ENCODE data around the gene ABI3BP.

ABI3BP gene

GRCh38 chr3:100783619-100784018, 209.6 kb downstream of the ABI3BP start:
- Mint-ChIP-seq H3K36me3 (ENCODE audit: insufficient read depth) (peaks cover 2% of the 10 kb centered on the region), H3K4me3 (no peak overlapping the region), H3K27me3 (peaks cover 7% of the 10 kb centered on the region), H3K4me1 (no peaks in the 10 kb centered on the region), H3K9me3 (peaks cover 6% of the 10 kb centered on the region), H3K27ac (ENCODE audit: low read depth) (no peak overlapping the region)
- ATAC-seq (replicated peaks; ENCODE audit: extremely low read depth, poor library complexity, severe bottlenecking) (no peak), DNase-seq (ENCODE audit: low spot score in 2 of 2) (no peak)

GRCh38 chr3:100782906-100783305, 210.3 kb downstream of the ABI3BP start:
- Mint-ChIP-seq H3K27me3 (peaks cover 7% of the 10 kb centered on the region), H3K4me3 (no peak overlapping the region), H3K36me3 (ENCODE audit: insufficient read depth) (no peaks in the 10 kb centered on the region), H3K27ac (ENCODE audit: low read depth) (no peak overlapping the region), H3K4me1 (no peaks in the 10 kb centered on the region), H3K9me3 (peaks cover 6% of the 10 kb centered on the region)
- no peak for DNase-seq (ENCODE audit: low spot score in 2 of 2)
- no peak for ATAC-seq (replicated peaks; ENCODE audit: extremely low read depth, poor library complexity, severe bottlenecking)

- Mint-ChIP-seq H3K9me3 (peaks cover 6% of the 10 kb centered on the region), H3K36me3 (ENCODE audit: insufficient read depth) (no peaks in the 10 kb centered on the region), H3K27ac (ENCODE audit: low read depth) (no peak overlapping the region), H3K4me1 (no peaks in the 10 kb centered on the region), H3K4me3 (no peak overlapping the region), H3K27me3 (peaks cover 7% of the 10 kb centered on the region)
- DNase-seq (ENCODE audit: low spot score in 2 of 2), result no peak
- ATAC-seq (replicated peaks; ENCODE audit: extremely low read depth, poor library complexity, severe bottlenecking), result no peak
Measured at GRCh38 chr3:100782348-100782747, 210.9 kb downstream of the ABI3BP start.

GRCh38 chr3:100781301-100781700, 211.9 kb downstream of the ABI3BP start:
- Mint-ChIP-seq H3K36me3 (ENCODE audit: insufficient read depth) (no peaks in the 10 kb centered on the region), H3K4me3 (no peak overlapping the region), H3K4me1 (no peaks in the 10 kb centered on the region), H3K27me3 (peaks cover 7% of the 10 kb centered on the region), H3K9me3 (peaks cover 6% of the 10 kb centered on the region), H3K27ac (ENCODE audit: low read depth) (no peak overlapping the region)
- ATAC-seq (replicated peaks; ENCODE audit: extremely low read depth, poor library complexity, severe bottlenecking), result no peak
- DNase-seq (ENCODE audit: low spot score in 2 of 2), result no peak

- no peak overlapping the region for H3K4me3 Mint-ChIP-seq
- H3K27ac Mint-ChIP-seq (ENCODE audit: low read depth), result no peak overlapping the region
- peaks cover 6% of the 10 kb centered on the region for H3K9me3 Mint-ChIP-seq
- ATAC-seq (replicated peaks; ENCODE audit: extremely low read depth, poor library complexity, severe bottlenecking) (no peak), DNase-seq (ENCODE audit: low spot score in 2 of 2) (no peak)
- no peaks in the 10 kb centered on the region for H3K36me3 Mint-ChIP-seq (ENCODE audit: insufficient read depth)
- peaks cover 7% of the 10 kb centered on the region for H3K27me3 Mint-ChIP-seq
- no peaks in the 10 kb centered on the region for H3K4me1 Mint-ChIP-seq
Measured at GRCh38 chr3:100780071-100780622, 213.1 kb downstream of the ABI3BP start.

GRCh38 chr3:100779480-100779879, 213.7 kb downstream of the ABI3BP start:
- H3K9me3 Mint-ChIP-seq, result peaks cover 1% of the 10 kb centered on the region
- no peak for DNase-seq (ENCODE audit: low spot score in 2 of 2)
- no peak for ATAC-seq (replicated peaks; ENCODE audit: extremely low read depth, poor library complexity, severe bottlenecking)

GRCh38 chr3:100777271-100777670, 215.9 kb downstream of the ABI3BP start:
- Mint-ChIP-seq H3K27me3 (peaks cover 7% of the 10 kb centered on the region), H3K9me3 (no peaks in the 10 kb centered on the region), H3K27ac (ENCODE audit: low read depth) (no peak overlapping the region), H3K36me3 (ENCODE audit: insufficient read depth) (no peaks in the 10 kb centered on the region), H3K4me1 (no peaks in the 10 kb centered on the region), H3K4me3 (no peak overlapping the region)
- no peak for ATAC-seq (replicated peaks; ENCODE audit: extremely low read depth, poor library complexity, severe bottlenecking)
- no peak for DNase-seq (ENCODE audit: low spot score in 2 of 2)

More at GRCh38 chr3:100779480-100779879, 213.7 kb downstream of the ABI3BP start:
- H3K27me3 Mint-ChIP-seq, result peaks cover 7% of the 10 kb centered on the region
- no peak overlapping the region for H3K27ac Mint-ChIP-seq (ENCODE audit: low read depth)
- H3K36me3 Mint-ChIP-seq (ENCODE audit: insufficient read depth), result no peaks in the 10 kb centered on the region
- no peaks in the 10 kb centered on the region for H3K4me1 Mint-ChIP-seq
- no peak overlapping the region for H3K4me3 Mint-ChIP-seq

- H3K27ac Mint-ChIP-seq (ENCODE audit: low read depth), result no peak overlapping the region
- no peaks in the 10 kb centered on the region for H3K9me3 Mint-ChIP-seq
- H3K36me3 Mint-ChIP-seq (ENCODE audit: insufficient read depth), result no peaks in the 10 kb centered on the region
- H3K4me1 Mint-ChIP-seq, result no peaks in the 10 kb centered on the region
- ATAC-seq (replicated peaks; ENCODE audit: extremely low read depth, poor library complexity, severe bottlenecking) (no peak), DNase-seq (ENCODE audit: low spot score in 2 of 2) (no peak)
- no peak overlapping the region for H3K4me3 Mint-ChIP-seq
- peaks cover 7% of the 10 kb centered on the region for H3K27me3 Mint-ChIP-seq
Measured at GRCh38 chr3:100776746-100777145, 216.5 kb downstream of the ABI3BP start.

- Mint-ChIP-seq H3K27me3 (peaks cover 7% of the 10 kb centered on the region), H3K4me3 (no peak overlapping the region), H3K27ac (ENCODE audit: low read depth) (no peak overlapping the region), H3K36me3 (ENCODE audit: insufficient read depth) (no peaks in the 10 kb centered on the region), H3K9me3 (no peaks in the 10 kb centered on the region), H3K4me1 (no peaks in the 10 kb centered on the region)
- ATAC-seq (replicated peaks; ENCODE audit: extremely low read depth, poor library complexity, severe bottlenecking) (no peak), DNase-seq (ENCODE audit: low spot score in 2 of 2) (no peak)
Measured at GRCh38 chr3:100776097-100776729, 217.0 kb downstream of the ABI3BP start.

GRCh38 chr3:100775669-100776068, 217.6 kb downstream of the ABI3BP start:
- Mint-ChIP-seq H3K4me3 (no peak overlapping the region), H3K9me3 (no peaks in the 10 kb centered on the region), H3K36me3 (ENCODE audit: insufficient read depth) (no peaks in the 10 kb centered on the region), H3K27me3 (peaks cover 7% of the 10 kb centered on the region), H3K27ac (ENCODE audit: low read depth) (no peak overlapping the region), H3K4me1 (no peaks in the 10 kb centered on the region)
- DNase-seq (ENCODE audit: low spot score in 2 of 2) (no peak), ATAC-seq (replicated peaks; ENCODE audit: extremely low read depth, poor library complexity, severe bottlenecking) (no peak)

- ATAC-seq (replicated peaks; ENCODE audit: extremely low read depth, poor library complexity, severe bottlenecking) (no peak), DNase-seq (ENCODE audit: low spot score in 2 of 2) (no peak)
- Mint-ChIP-seq H3K4me1 (no peaks in the 10 kb centered on the region), H3K27ac (ENCODE audit: low read depth) (no peak overlapping the region), H3K4me3 (no peak overlapping the region), H3K9me3 (no peaks in the 10 kb centered on the region), H3K36me3 (ENCODE audit: insufficient read depth) (no peaks in the 10 kb centered on the region), H3K27me3 (peaks cover 7% of the 10 kb centered on the region)
Measured at GRCh38 chr3:100775226-100775625, 218.0 kb downstream of the ABI3BP start.

GRCh38 chr3:100769693-100770092, 223.5 kb downstream of the ABI3BP start:
- ATAC-seq (replicated peaks; ENCODE audit: extremely low read depth, poor library complexity, severe bottlenecking) (no peak), DNase-seq (ENCODE audit: low spot score in 2 of 2) (no peak)
- Mint-ChIP-seq H3K4me3 (no peak overlapping the region), H3K27me3 (no peaks in the 10 kb centered on the region), H3K9me3 (no peaks in the 10 kb centered on the region), H3K27ac (ENCODE audit: low read depth) (no peak overlapping the region), H3K4me1 (no peaks in the 10 kb centered on the region), H3K36me3 (ENCODE audit: insufficient read depth) (peaks cover 1% of the 10 kb centered on the region)

- no peaks in the 10 kb centered on the region for H3K4me1 Mint-ChIP-seq
- DNase-seq (ENCODE audit: low spot score in 2 of 2) (no peak), ATAC-seq (replicated peaks; ENCODE audit: extremely low read depth, poor library complexity, severe bottlenecking) (no peak)
- no peaks in the 10 kb centered on the region for H3K9me3 Mint-ChIP-seq
- peaks cover 1% of the 10 kb centered on the region for H3K36me3 Mint-ChIP-seq (ENCODE audit: insufficient read depth)
- no peaks in the 10 kb centered on the region for H3K27me3 Mint-ChIP-seq
- no peak overlapping the region for H3K27ac Mint-ChIP-seq (ENCODE audit: low read depth)
- H3K4me3 Mint-ChIP-seq, result no peak overlapping the region
Measured at GRCh38 chr3:100766069-100766468, 227.2 kb downstream of the ABI3BP start.

All from central memory CD8-positive, alpha-beta T cell (primary cell).